GM19455 (cell line): ENCODE measurements around the gene SH3PXD2B.

ENCODE experiments used
- ATAC-seq: cut with Tn5 transposase; IDR thresholded peaks from one replicate; pipeline ENCODE4 v1.9.1; 2021; ENCODE audit not compliant: unreplicated experiment

The SH3PXD2B gene

GRCh38 chr5:172437445-172438318, 16.6 kb downstream of the SH3PXD2B start:
- no peak for ATAC-seq

- no peak for ATAC-seq
Observed at GRCh38 chr5:172436879-172437369, 17.4 kb downstream of the SH3PXD2B start.

GRCh38 chr5:172436078-172436878, 18.0 kb downstream of the SH3PXD2B start:
- ATAC-seq = no peak

GRCh38 chr5:172435362-172436077, 18.8 kb downstream of the SH3PXD2B start:
- no peak for ATAC-seq

GRCh38 chr5:172434251-172434650, 20.1 kb downstream of the SH3PXD2B start:
- ATAC-seq = no peak

- no peak for ATAC-seq
Observed at GRCh38 chr5:172433513-172433912, 20.8 kb downstream of the SH3PXD2B start.

GRCh38 chr5:172433071-172433470, 21.3 kb downstream of the SH3PXD2B start:
- no peak for ATAC-seq

GRCh38 chr5:172430354-172430753, 24.0 kb downstream of the SH3PXD2B start:
- ATAC-seq = no peak

- no peak for ATAC-seq
Observed at GRCh38 chr5:172429201-172429940, 25.0 kb downstream of the SH3PXD2B start.

GRCh38 chr5:172428224-172429166, 25.8 kb downstream of the SH3PXD2B start:
- no peak for ATAC-seq

GRCh38 chr5:172427202-172427601, 27.1 kb downstream of the SH3PXD2B start:
- no peak for ATAC-seq

GRCh38 chr5:172426086-172426485, 28.2 kb downstream of the SH3PXD2B start:
- no peak for ATAC-seq

GRCh38 chr5:172425402-172425801, 28.9 kb downstream of the SH3PXD2B start:
- no peak for ATAC-seq

GRCh38 chr5:172424808-172425207, 29.5 kb downstream of the SH3PXD2B start:
- no peak for ATAC-seq

- no peak for ATAC-seq
Observed at GRCh38 chr5:172424111-172424490, 30.2 kb downstream of the SH3PXD2B start.

GRCh38 chr5:172423379-172424110, 30.8 kb downstream of the SH3PXD2B start:
- no peak for ATAC-seq

- no peak for ATAC-seq
Observed at GRCh38 chr5:172422255-172422654, 32.1 kb downstream of the SH3PXD2B start.

- no peak for ATAC-seq
Observed at GRCh38 chr5:172421020-172421419, 33.3 kb downstream of the SH3PXD2B start.
